ENCODE results near the gene EPB41L3.

- TF ChIP-seq CTCF (IDR thresholded peaks at IDR 0.05) (no peak), POLR2A (IDR thresholded peaks at IDR 0.05) (no peak)
Observed at GRCh38 chr18:5425721-5426120, 118.1 kb downstream of the EPB41L3 start.

All from thyroid gland (tissue), 4 donors.